HepG2 (cell line): Measurements from ENCODE around the gene TBC1D20. TPM values are rescaled to one million over a fixed set of nuclear protein-coding genes. Genes with fewer than 3 reads are reported as not detected.

ENCODE experiments used
- ASH2L ChIP-seq: fragments of 300-600, 200-600 bp; sonication (generic); IDR thresholded peaks from 2 replicates; pipeline ENCODE4 v1.7.0; 2017; ENCODE audit warnings: low read depth, mild to moderate bottlenecking, moderate library complexity, mixed read lengths, low read length; ENCODE audit not compliant: insufficient read length
- CBFB ChIP-seq: sonication (generic); formaldehyde crosslinking; IDR thresholded peaks from 2 replicates; pipeline ENCODE4 v1.4.0; 2020; ENCODE audit warnings: missing genetic modification reagents
- CCAR2 ChIP-seq: fragments of 200-400 bp; formaldehyde crosslinking; optimal IDR thresholded peaks from 2 replicates; pipeline ENCODE3; 2018; ENCODE audit warnings: low read depth, mild to moderate bottlenecking, low read length, moderate library complexity
- IKZF5 ChIP-seq: IDR thresholded peaks from 2 replicates; pipeline ENCODE4 v1.6.1; 2018; ENCODE audit warnings: missing genetic modification reagents, mild to moderate bottlenecking, missing compliant biosample characterization
- KDM3A ChIP-seq: IDR thresholded peaks from 2 replicates; pipeline ENCODE4 v1.6.1; 2018; ENCODE audit warnings: low read depth, missing compliant biosample characterization
- KLF16 ChIP-seq, 2 experiments: sonication (generic) in 1 of 2; formaldehyde crosslinking in 1 of 2; IDR thresholded peaks; 2 replicates each; pipeline versions ENCODE4 v1.6.1 to v1.8.0; 2016 to 2023; ENCODE audit warnings: missing genetic modification reagents in 2 of 2, missing compliant biosample characterization in 1 of 2
- SKI ChIP-seq: fragments of 450-650 bp; IDR thresholded peaks from one replicate; pipeline ENCODE4 v1.6.1; 2018; ENCODE audit warnings: mild to moderate bottlenecking; ENCODE audit not compliant: partially characterized antibody
- SMAD1 ChIP-seq: sonication (generic); formaldehyde crosslinking; IDR thresholded peaks from 2 replicates; pipeline ENCODE4 v1.4.0; 2020; ENCODE audit warnings: missing genetic modification reagents, low read depth, mild to moderate bottlenecking, borderline replicate concordance
- SMAD9 ChIP-seq: sonication (generic); formaldehyde crosslinking; IDR thresholded peaks from 2 replicates; pipeline ENCODE4 v1.5.1; 2020; ENCODE audit warnings: mild to moderate bottlenecking, missing genetic modification reagents
- TBP ChIP-seq: sonication (generic); formaldehyde crosslinking; IDR thresholded peaks from 2 replicates; pipeline ENCODE4 v1.5.0; 2020; ENCODE audit warnings: missing genetic modification reagents
- WIZ ChIP-seq: sonication (generic); formaldehyde crosslinking; IDR thresholded peaks from 2 replicates; pipeline ENCODE4 v1.5.1; 2020; ENCODE audit warnings: mild to moderate bottlenecking, missing genetic modification reagents
- ZBTB25 ChIP-seq: IDR thresholded peaks from 2 replicates; pipeline ENCODE4 v1.6.1; 2018; ENCODE audit warnings: missing genetic modification reagents
- ZBTB49 ChIP-seq: sonication (generic); formaldehyde crosslinking; IDR thresholded peaks from 2 replicates; pipeline ENCODE4 v1.4.0; 2020; ENCODE audit warnings: missing genetic modification reagents, borderline replicate concordance
- ZHX1 ChIP-seq: sonication (generic); formaldehyde crosslinking; IDR thresholded peaks from 2 replicates; pipeline ENCODE4 v1.8.1; 2022; ENCODE audit warnings: low read depth, mild to moderate bottlenecking, missing genetic modification reagents
- ZNF431 ChIP-seq: sonication (generic); formaldehyde crosslinking; IDR thresholded peaks from 2 replicates; pipeline ENCODE4 v1.9.0; 2022; ENCODE audit warnings: missing genetic modification reagents, low read depth, mild to moderate bottlenecking, borderline replicate concordance
- ZNF441 ChIP-seq: sonication (generic); formaldehyde crosslinking; IDR thresholded peaks from 2 replicates; pipeline ENCODE4 v1.7.0; 2021; ENCODE audit warnings: missing genetic modification reagents, borderline replicate concordance
- ZNF652 ChIP-seq: IDR thresholded peaks from 2 replicates; pipeline ENCODE4 v1.6.1; 2016; ENCODE audit warnings: low read depth, borderline replicate concordance
- ZNF746 ChIP-seq: sonication (generic); formaldehyde crosslinking; IDR thresholded peaks from 2 replicates; pipeline ENCODE4 v1.8.0; 2022; ENCODE audit warnings: mild to moderate bottlenecking, missing genetic modification reagents
- ZNF776 ChIP-seq: sonication (generic); formaldehyde crosslinking; IDR thresholded peaks from 2 replicates; pipeline ENCODE4 v1.4.0; 2020; ENCODE audit warnings: mild to moderate bottlenecking, missing genetic modification reagents
- polyA plus RNA-seq, 8 experiments: library from polyadenylated mRNA; depleted of rRNA in 3 of 8; stranded (reverse) in 7 of 8; unstranded in 1 of 8; fragments of >200 nt; fragmentation: Illumina TruSeq in 4 of 8; extraction: Trizol in 4 of 8; gene quantifications; 2 replicates each; pipeline versions ENCODE4 v1.2.1 to v1.2.3, GENCODE V29; 2011 to 2016; ENCODE audit warnings: low read depth in 4 of 8, missing spikeins in 1 of 8, mixed read lengths in 1 of 8; ENCODE audit not compliant: insufficient read depth in 1 of 8
- total RNA-seq, 5 experiments: library from RNA; depleted of rRNA; stranded (reverse); fragments of >200 nt; fragmentation: Illumina TruSeq; extraction: Trizol; gene quantifications; 2 replicates each; pipeline ENCODE4 v1.2.3, GENCODE V29; 2016; ENCODE audit warnings: low read depth in 1 of 5

TBC1D20 gene
- total and polyA plus RNA-seq, 2 of the 13 experiments (the other 11 are each of a cell fraction or from before 2014, with no cell fraction given): 36.6 to 47.1 TPM

- TF ChIP-seq ZNF746 (CRISPR knock-in tag) (0 out of 2 replicates have a peak, but pooled peaks have one; percentile 64), CCAR2 (no peak), KDM3A (CRISPR knock-in tag) (peak; percentile 95), ZNF652 (no peak), ZNF441 (CRISPR knock-in tag) (no peak), ZHX1 (CRISPR knock-in tag) (peak; percentile 86), SMAD9 (no peak), WIZ (CRISPR knock-in tag) (0 out of 2 replicates have a peak, but pooled peaks have one; percentile 67), KLF16 (CRISPR knock-in tag; IDR thresholded peaks at IDR 0.05) (peak in 1 of 2 experiments; percentile 91; a peak in 2 of 4 replicates), ZBTB25 (no peak), ZNF776 (0 out of 2 replicates have a peak, but pooled peaks have one; percentile 60), TBP (CRISPR knock-in tag) (no peak; the same call in 1 of the 2 replicates), SMAD1 (CRISPR knock-in tag) (peak; percentile 93; the same call in 1 of the 2 replicates), SKI (no peak), CBFB (peak; percentile 90), ZBTB49 (peak; percentile 75; the same call in 1 of the 2 replicates), IKZF5 (CRISPR knock-in tag) (peak; percentile 93), ASH2L (peak; percentile 30), ZNF431 (0 out of 2 replicates have a peak, but pooled peaks have one; percentile 52)
Observed at GRCh38 chr20:431012-431904, 31.1 kb downstream of the TBC1D20 start (continued).
